CD4-positive, alpha-beta T cell treated with Interleukin-2 at 100 ng/mL for 4 hours (primary cell): ENCODE data around the gene KCNA2.

Source experiments
- DNase-seq: peaks from one replicate; pipeline ENCODE4 v3.0.0-alpha.2; 2020; ENCODE audit warnings: low spot score

KCNA2 gene

GRCh38 chr1:110628323-110629105 lies 22.4 kb upstream of the KCNA2 start:
- no peak for DNase-seq

GRCh38 chr1:110627764-110628163 lies 21.6 kb upstream of the KCNA2 start:
- no peak for DNase-seq

GRCh38 chr1:110626889-110627288 lies 20.7 kb upstream of the KCNA2 start:
- no peak for DNase-seq

GRCh38 chr1:110620686-110621085 lies 14.5 kb upstream of the KCNA2 start:
- DNase-seq, result no peak

GRCh38 chr1:110620250-110620615 lies 14.1 kb upstream of the KCNA2 start:
- peak; percentile 57 for DNase-seq

GRCh38 chr1:110619412-110620249 lies 13.5 kb upstream of the KCNA2 start:
- DNase-seq, result peak; percentile 91

- no peak for DNase-seq
Observed at GRCh38 chr1:110618668-110619067, 12.5 kb upstream of the KCNA2 start.

GRCh38 chr1:110617589-110617988 lies 11.4 kb upstream of the KCNA2 start:
- no peak for DNase-seq

GRCh38 chr1:110617116-110617515 lies 11.0 kb upstream of the KCNA2 start:
- DNase-seq, result no peak

- no peak for DNase-seq
Observed at GRCh38 chr1:110616587-110616986, 10.4 kb upstream of the KCNA2 start.

GRCh38 chr1:110615548-110616130 lies 9.5 kb upstream of the KCNA2 start:
- DNase-seq, result peak; percentile 62

- no peak for DNase-seq
Observed at GRCh38 chr1:110612060-110612745, 6.0 kb upstream of the KCNA2 start.

GRCh38 chr1:110610696-110611286 lies 4.6 kb upstream of the KCNA2 start:
- no peak for DNase-seq

GRCh38 chr1:110610084-110610483 lies 3.9 kb upstream of the KCNA2 start:
- DNase-seq, result no peak

- DNase-seq, result no peak
Observed at GRCh38 chr1:110608247-110608646, 2.1 kb upstream of the KCNA2 start.

- no peak for DNase-seq
Observed at GRCh38 chr1:110607536-110608230, 1.5 kb upstream of the KCNA2 start.

- DNase-seq, result no peak
Observed at GRCh38 chr1:110606657-110607535, 738 bp upstream of the KCNA2 start.

- no peak for DNase-seq
Observed at GRCh38 chr1:110605446-110605845, 712 bp downstream of the KCNA2 start.

GRCh38 chr1:110604586-110605148 lies 1.5 kb downstream of the KCNA2 start:
- no peak for DNase-seq

GRCh38 chr1:110603058-110603457 lies 3.1 kb downstream of the KCNA2 start:
- no peak for DNase-seq
